Right lung (tissue), 5 donors: ENCODE data around the gene AFAP1. TPM values are rescaled to one million over a fixed set of nuclear protein-coding genes. Genes with fewer than 3 reads are reported as not detected.

Experiments
- DNase-seq, 2 donors: peaks; one replicate each; pipeline ENCODE4 v3.0.0-alpha.2; 2013
- polyA plus RNA-seq, 5 donors: library from polyadenylated mRNA; unstranded; fragments of 120-200 nt; gene quantifications; one replicate each; pipeline versions ENCODE4 v1.2.1 to v1.2.3, GENCODE V29; 2013; ENCODE audit warnings: inconsistent platforms in 1 of 5, low replicate concordance in 1 of 5; ENCODE audit not compliant: insufficient read length in 5 of 5, insufficient read depth in 1 of 5

The AFAP1 gene
- polyA plus RNA-seq, 5 donors: 20.4 to 28.0 (median 24.3) TPM

DNA sequence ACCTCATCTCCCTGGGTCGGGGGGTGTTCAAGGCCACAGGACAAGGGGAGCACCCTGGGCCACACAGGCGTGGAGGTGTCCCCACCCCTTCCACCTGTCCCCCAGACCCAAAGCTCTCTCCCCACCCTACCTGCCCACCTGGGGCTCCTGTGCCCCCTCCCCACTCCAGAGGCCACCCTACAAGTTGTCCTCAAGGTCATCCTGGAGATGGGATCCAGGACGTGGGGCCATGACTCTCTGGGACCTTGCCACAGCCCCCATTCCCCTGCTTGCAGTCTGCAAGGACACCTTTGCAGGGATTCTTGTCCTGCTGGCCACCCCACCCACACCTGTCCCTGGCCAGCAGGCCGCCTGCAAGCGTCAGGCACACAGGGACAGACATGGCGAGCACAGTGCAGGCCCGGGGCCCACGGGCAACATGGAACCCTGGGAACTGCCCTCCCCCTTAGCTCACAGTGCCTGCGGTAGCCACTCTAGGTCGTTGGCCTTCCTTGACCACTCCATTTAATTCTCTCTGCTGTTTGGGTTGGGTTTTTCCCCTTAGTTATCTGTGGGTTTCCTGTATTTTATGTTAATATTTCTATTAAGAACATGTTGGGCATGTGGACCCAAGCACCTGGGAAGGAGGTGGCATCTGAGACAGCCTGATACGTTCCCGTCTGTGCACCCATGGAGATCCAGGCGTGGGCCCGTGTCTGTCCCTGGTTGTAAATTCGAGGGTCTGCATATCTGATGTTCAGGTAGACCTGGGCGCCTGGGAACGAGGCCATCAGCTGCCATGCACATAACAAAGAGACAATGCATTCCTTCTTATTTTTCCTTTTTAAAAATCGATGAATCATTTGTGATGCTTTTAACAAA, 197.5 kb downstream of the AFAP1 start:
- no peak for DNase-seq

DNA sequence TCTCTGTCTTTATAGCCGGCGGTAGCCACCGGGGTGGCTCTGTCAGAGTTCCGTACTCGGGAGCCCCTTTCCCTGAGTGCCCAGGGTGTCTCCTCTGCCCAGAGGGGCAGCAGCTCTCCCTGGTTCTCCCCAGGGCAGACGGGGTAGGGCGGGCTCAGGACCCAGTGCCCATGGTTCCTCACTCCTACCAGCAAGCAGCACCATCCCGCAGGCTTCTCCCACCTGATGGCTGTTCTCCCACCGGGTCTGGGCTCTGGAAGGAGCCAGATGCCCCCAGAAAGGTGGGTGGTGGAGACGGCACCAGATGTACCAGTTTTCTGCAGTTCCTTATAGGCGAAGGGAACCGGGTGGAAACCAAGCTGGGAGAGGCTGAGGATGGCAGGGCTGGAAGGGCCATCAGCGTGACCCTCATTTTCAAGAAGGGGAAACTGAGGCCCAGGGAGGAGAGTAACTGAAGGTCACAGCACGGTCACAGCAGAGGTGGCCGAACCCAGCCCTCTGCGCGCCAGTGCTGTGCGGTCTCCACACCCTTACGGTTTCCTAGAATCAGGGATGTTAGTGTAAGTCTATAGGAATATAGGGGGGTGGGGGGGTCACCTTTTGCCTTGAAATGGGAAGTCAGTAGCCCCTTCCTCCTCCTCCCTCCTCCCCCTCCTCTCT, 198.7 kb downstream of the AFAP1 start:
- DNase-seq: no peak

DNA sequence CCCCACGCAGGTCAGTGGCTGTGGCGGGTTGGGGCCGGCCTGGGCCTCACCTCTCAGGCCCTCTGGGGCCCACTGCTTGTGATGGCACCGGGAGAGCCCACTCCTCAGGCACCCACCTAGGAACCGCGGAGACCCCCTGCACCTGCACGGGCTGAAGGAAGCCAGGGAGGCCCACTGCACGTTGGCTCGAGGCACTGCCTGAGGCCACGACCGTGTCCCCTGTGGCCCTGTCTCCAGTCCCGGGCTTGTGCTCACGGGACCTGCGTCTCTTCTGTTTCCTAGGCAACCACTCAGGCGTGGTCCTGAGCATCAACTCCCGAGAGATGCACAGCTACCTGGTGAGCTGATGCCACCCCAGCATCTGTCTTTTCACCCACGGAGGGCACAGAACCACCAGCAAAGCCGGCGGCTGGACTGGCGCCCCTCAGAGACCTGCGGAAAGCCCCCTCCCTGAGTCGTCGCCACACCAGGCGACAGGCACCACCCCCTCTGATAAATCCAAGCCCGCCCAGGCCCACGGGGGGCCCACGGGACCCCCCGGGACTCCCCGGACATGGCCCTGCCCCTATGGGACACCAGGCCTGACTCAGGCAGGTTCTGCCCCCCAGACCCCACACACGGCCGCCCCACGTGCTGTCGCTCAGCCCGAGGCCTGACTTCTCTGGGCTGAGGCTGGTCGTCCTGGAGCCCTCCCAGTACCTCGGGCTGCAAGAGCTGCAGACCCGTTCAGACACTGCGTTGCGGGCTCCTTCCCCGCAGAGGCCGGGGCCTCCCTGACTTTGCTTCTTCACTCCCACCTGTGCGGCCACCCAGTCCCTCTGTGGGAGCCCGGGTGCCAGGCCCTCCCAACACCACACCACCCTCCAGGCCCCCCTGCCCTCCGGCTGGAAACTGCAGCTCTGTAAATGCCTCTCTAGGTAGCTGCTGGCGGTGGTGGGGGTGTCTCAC, 199.5 kb downstream of the AFAP1 start:
- no peak for DNase-seq

DNA sequence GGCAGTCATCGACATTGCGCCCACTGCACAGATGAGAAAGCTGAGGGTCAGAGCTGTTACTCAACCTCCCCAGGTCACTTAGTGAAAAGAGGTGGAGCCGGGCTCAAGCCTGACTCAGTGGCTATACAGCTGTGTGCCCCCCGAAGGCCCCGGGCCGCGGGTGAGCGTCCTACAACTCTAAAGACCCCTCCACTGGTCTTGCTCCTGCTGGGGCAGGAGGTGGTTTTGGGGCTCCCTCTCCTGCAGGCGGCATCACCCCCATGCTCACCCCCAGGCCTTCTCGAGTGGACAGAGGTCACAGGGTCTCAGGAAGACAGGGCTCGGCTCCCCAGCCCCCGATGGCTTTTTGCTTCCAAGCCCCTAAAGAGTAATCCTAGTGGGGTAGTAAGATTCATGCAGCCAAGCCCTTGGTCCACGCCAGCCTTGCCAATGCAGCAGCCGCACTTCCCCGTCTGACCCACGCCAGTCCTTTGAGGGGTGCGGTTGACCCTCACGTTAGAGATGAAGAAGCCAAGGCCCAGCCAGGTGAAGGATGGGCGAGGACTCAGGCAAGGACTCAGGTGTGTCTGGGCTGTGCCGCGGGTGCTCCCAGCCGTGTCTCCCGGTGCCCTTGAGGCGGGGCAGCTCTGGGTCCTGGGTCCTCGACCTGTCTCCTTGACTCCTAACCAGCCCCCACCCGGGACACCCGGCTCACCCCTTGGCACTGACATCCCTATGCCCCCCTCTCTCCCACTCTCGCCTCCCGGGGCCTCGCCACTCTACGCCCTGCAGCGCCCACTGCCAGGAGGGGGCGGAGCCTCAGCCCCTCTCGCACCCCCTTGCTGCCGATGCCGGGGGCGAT, 200.4 kb downstream of the AFAP1 start:
- no peak for DNase-seq

DNA sequence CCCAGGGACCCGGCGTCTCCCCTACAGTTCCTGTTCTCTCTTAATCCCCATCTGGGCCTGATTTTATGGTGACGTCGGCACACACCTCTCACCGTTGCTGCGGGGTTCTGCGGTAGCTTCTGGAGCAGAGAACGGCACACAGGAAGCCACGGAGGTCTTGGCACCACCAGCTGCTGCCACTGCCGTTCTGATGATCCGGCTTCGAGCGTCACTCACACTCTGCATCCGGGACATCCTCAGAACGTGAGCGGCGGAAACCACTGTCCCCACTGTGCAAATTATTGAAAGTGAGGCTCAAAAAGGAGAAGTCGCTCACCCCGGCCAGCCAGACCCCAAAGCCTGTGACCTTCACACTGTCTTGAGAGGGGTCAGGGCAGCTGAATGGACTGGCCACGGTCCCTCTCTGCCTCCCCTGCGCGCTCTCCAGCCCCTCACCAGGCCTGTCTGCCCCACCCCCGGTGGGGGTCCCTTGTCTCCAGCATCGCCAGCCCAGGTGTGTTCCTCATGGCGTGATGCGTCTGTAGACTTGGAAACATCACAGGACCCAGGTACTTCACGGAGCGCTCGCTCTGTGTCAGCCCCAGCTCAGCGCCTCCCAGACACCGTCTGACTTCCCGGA, 201.1 kb downstream of the AFAP1 start:
- DNase-seq: no peak

DNA sequence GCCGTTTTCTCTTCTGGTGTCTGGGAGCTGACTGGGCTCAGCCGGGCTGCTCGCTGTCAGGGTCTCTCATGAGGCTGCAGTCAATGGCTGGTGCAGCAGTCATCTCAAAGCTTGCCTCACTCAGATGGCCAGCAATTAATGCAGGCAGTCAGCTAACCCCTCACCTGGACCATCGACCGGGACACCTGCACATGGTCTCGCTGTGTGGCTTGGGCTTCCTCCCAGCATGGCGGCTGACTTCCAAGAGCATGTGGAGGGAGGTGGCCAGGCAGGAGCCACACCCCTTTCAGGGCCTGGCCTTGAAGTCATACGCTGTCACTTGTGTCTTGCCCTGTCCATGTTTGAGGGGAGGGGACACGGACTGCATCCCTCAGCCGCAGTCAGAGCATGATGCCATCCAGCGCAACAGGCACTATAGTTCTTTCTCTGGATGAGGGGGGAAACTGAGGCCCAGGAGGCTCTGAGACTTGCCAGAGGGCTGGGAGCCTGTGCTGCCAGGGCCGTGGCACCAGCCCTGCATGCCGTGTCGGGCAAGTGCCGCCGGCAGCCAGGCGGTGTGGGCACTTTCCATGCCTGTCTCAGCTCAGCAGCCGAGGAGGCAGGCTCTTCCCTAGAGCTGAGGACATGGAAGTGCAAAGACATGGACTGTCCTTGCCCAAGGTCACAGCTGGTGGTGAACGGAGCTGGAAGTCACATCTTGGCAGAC, 201.8 kb downstream of the AFAP1 start:
- no peak for DNase-seq

DNA sequence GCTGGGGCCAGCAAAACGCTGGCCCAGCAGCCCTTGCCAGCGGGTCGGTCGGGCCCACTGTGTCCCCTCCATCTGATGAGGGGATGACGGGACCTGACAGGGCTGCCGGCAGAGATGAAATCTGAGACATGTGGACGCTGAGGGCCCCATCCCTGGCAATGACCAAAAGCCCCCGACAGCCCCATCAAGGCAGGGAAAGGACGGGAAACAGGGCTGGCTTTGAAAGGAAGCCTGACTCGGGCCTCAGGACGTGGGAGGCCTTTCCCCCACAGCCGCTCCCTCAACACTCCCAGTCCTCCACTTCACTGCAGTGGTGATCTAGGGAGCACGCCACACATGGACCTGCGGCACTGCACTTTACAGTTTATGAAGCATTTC, 202.4 kb downstream of the AFAP1 start:
- no peak for DNase-seq

DNA sequence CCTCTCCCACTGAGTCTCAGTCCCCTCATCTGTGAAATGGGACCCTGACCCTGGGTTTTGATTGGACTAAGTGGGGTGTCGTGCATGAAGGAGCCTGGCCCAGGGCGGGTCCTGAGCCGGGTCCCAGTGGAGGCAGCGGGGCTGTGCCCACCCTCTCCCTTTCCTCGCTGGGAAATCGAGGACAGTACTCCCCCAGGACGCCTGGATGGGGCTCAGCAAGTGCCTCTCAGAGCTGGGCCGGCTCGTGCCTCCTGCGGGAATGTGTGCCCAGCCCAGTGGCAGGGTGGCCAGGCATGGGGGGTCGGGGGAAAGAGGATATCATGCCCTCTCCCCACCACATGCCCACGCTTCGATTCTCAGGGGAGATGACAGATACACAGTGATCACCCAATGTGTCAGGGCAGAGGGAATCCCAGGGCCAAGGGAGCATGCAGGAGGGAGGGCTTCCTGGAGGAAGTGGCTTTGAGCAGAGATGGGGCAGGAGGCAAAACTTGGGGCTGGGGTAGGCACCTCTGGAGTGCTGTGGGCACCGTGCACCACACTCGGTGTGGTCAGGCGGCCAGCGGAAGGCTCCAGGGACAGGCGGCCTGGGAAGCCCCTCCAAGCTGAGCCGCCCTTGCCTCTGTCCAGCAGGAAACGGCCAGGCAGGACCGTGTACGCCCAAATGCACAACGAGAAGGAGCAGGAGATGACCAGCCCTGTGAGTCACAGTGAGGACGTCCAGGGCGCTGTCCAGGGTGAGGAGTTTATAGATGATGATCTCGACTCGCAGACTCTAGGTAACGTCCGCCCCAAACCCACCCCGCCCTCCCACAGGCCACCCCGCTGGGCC, 203.0 kb downstream of the AFAP1 start:
- DNase-seq: no peak

DNA sequence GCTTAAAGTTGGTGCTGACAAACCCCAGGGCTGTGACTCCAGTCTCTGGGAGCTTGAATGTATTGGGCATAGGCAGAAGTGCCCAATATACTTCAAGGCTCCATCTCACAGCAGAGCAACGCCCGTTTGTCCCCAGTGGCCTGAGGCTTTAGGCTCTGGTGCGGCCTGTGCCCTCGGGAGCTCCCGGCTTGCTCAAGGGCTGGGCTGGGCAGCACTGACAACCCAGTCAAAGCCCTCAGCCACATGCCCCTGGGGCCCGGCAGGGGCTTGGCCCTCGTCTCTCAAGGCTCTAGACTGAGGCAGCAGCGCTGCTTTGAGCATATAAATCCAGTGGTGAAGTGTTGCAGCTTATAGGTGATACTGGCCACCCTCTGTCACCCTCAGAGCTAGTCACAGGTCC, 203.7 kb downstream of the AFAP1 start:
- no peak for DNase-seq

DNA sequence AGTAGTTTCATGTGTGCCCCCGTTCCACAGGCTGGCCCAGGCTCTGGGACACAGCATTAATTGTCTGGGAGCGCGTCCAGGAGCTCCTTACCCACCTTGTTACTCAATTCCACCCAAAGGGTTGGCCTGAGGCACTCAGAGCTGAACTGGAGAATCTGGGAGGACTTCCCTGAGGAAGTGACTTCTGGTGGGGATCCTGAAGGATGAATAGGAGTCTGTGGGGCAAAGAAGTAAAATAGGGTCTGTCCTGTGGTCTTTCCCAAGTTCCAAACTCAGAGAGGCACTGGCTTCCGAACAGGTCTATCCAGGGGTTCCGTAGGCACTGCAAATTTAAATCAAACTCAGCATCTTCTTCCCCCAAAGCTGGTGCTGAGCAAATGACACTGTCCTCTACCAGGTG, 204.3 kb downstream of the AFAP1 start:
- DNase-seq: no peak

DNA sequence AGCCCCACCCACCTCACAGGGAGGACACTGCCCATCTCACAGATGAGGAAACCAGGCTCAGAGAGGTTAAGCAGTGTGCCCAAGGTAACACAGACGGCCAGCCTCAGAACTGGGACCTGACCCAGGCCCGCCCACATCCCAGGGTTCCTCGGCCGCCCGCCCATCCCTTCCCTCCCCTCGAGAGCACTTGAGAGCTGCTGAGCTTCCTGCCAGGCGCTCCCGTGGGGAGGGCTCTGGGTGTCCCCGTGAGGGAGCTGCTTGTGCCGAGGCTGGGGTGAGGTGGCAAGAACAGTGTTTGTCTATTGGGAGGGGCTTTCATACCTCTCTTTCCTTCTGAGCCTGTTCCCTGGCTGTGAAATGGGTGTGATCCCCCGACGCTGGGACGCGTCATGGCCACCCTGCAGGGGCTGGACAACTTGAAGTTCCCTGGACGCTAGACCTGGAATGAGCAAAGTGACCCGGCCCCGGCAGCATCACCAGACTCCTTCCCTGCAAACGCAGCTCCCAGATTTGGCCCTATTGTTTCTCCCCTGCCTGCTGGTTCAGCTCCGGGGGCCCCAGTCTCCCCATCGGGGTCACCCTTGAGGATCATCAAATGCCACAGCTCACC, 204.9 kb downstream of the AFAP1 start:
- no peak for DNase-seq

DNA sequence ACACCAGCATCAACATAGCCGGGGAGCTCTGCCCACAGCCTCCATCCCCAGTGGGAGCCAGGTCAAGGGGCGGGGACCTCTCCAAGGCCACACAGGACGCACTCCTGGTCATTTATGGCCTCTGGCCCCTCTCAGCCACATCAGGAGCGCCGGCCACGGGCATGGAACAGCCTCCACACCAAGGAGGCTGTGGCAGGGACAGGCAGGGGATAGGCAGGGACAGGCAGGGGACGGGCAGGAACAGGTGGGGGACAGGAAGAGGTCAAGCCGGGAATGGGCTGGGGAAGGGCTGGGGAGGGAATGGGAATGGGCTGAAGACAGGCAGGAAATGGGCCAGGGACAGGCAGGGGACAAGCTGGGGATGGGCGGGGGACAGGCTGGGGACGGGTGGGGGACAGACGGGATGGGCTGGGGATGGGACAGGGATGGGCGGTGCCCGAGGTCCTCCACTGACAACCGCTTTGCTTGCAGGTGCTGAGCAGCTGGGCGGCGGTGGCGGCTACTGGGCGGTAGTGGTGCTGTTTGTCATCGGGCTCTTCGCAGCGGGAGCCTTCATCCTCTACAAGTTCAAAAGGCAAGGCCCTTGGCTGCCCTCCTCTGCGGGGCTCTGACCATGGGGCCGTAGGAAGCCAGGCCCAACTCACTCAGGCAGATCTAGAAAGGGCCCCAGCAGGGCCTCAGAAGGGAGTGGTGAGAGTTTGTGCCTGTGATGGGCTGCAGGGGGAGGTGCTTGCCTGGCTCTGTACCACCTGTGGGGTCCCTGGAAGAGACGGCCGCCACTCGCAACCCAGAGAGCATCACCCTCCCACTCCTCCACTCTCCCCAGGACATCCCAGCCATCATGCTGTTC, 205.6 kb downstream of the AFAP1 start:
- DNase-seq: no peak

DNA sequence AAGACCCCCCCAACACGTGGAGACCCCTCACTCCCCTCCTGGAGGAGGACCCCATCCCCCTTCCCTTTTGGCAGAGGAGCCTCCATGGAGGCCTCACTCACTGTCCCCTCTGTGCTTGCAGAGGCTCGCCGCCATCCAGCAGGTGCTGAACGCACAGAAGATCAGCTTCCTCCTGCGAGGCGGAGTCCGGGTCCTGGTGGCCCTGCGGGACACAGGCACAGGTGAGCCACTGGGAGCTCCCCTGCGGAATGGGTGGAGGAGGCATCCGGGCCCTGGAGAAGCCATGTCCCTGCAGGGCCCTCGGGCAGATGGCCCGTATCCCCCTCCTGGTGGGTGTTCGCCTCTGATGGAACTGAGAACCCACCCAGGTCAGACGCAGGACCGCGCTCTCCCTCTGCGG, 206.5 kb downstream of the AFAP1 start:
- DNase-seq: no peak

DNA sequence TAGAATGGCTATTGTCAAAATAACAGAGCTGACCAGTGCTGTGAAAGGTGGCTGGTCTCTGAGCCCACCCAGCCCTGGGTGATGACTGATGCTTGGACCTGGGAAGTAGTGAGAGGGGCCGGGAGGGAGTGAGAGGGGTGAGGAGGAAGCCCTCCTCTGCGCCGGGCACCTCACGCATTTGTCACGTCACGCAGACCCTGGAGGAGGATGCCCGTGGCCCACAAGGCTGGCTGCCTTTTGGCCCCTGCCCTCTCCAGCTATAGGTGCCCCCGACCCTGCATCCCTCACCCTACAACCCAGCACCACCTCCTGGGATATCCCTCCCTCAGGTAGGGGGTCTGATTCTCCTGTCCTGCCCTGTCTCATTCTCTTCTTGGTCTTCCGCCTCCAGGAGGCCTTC, 207.4 kb downstream of the AFAP1 start:
- no peak for DNase-seq

DNA sequence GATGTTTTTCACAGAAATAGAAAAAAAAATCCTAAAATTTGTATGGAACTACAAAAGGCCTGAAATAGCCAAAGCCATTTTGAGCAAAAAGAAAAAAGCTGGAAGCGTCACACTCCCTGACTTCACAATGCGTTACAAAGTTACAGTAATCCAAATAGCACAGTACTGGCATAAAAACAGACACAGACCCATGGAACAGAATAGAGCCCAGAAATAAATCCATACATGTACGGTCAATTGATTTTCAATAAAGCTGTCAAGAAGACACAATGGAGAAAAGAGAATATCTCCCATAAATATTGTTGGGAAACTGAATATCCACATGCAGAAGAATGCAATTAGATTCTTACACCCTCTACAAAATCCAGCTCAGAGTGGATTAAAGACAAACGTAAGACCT, 208.2 kb downstream of the AFAP1 start:
- no peak for DNase-seq

DNA sequence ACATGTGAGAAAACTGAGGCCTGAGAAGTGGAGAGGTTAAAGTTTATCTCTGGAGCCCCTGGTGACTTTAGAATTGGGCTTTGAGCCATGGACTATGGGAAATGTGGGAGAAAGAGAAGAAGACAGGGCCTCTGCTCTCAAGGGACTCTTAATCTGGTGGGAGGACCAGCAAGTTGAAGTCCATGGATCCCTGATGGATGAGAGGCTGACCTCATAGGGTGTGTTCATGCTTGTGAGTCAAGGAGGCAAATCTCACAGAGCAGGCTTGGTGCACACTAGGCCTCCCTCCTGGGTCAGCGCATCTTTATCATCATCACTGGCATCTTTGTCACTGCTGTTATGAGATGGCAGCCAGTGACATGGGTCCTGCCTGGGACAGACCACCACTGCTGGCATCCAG, 211.9 kb downstream of the AFAP1 start:
- no peak for DNase-seq

DNA sequence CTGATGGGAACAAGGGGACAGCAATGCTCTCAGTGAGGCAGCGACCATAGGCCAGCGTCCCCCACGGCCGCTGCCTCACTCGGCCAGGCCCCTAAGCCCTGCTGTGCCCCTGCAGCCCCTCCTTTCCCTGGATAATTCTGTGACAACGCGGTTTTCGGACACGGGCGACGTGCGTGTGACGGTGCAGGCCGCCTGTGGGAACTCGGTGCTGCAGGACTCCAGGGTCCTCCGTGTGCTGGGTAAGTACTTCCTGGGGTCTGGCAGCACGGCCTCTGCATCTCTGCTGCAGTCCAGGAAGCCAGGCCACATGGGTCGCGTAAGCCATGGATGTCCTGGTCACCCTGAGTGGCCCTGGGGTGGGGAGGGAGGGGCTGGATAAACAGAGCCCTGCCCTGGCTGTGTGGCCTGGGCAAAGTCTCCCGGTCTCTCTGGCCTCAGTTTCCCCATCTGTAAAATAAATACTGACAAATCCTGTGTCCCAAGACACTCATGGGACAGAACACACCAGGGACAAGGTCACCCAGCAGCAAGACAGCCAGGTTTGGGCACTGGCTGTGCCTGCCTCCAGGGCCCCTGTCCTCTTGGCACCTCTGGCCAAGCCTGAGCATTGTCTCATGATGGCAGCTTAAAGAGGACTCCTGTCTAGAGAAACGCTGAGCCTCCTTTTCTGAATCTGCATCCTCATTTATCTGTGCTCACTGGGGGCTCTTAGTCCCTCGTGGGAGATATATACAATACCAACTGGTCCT, 212.8 kb downstream of the AFAP1 start:
- DNase-seq: no peak
